ENCODE results near the gene SLC6A2. TPM values are rescaled to one million over a fixed set of nuclear protein-coding genes. Genes with fewer than 3 reads are reported as not detected.

The SLC6A2 gene
- total RNA-seq, 1 experiment from 2014 or later, result 0.61 TPM

- POLR2A ChIA-PET (ENCODE audit: unreplicated experiment), result no interaction called here
- no peaks in the 10 kb centered on the region for H3F3A ChIP-seq (ENCODE audit: insufficient read depth, low read depth)
Observed at GRCh38 chr16:55700961-55701360, 45.2 kb downstream of the SLC6A2 start.

DNA sequence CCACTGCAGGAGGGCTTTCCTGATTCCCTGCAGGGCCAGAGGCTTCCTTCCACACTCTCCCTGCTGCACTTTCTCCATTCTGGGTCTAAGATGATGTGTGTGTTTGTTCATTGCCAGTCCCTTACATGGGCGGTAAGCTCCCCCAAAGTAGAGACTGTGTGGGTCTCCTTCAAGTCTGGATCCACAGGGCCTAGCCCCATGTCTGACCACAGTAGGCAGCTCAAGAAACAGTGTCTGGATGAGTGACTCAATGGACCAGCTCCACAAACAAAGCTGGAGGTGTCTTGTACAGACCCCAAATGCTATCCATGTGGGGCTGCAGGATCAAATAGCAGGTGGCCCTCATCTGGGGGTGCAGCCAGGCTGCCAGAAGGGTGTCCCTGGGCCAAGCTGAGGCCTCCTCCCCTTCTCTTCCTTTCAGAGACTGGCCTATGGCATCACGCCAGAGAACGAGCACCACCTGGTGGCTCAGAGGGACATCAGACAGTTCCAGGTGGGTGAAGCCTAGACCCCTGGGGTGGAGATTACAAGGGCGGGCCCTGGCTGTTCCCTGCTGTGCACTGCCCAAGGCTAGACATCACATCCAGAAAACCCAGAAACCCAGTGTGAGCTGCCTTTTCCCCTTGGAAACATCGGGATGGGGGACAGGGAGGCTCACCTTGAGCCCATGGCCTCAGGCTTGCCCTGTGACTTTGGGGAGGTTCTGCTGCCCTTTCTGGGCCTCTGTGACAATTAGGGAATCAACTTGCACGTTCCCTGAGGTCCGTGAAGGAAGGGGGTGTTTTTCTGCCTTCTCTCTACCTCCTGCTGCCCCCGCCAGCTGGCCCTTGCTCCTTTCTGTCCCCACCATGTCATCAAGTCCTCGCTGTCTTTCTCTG lies 45.9 kb downstream of the SLC6A2 start:
- CTCF ChIA-PET, result interaction anchor here (0.9 to 1.2 kb wide), 2 partner anchors 36 to 237 kb away, joined by 3 read pairs; no protein-coding TSS in a partner anchor
- peak; percentile 50 to 53 for DNase-seq
- H3K9me3 ChIP-seq (ENCODE audit: insufficient read depth, low read depth), result no peaks in the 10 kb centered on the region
- no peaks in the 10 kb centered on the region for H3K27me3 ChIP-seq (ENCODE audit: insufficient read depth, low read depth)
- BruUV-seq (replicated peaks), result no TSS peak
- H3K4me2 ChIP-seq, result no peak overlapping the region
- intact Hi-C loops (cut with micrococcal nuclease; ENCODE audit: unreplicated experiment), result loop anchor here (1.0 to 2.0 kb wide), 2 partner anchors 33 to 206 kb away; no protein-coding TSS in a partner anchor
- POLR2A ChIA-PET (ENCODE audit: unreplicated experiment), result interaction anchor here (0.6 kb wide), 1 partner anchor 697 kb away, joined by 3 read pairs; no protein-coding TSS in a partner anchor
- no peak overlapping the region for H3K27ac ChIP-seq
- H3K36me3 ChIP-seq (ENCODE audit: low read depth), result no peaks in the 10 kb centered on the region
- H2AFZ ChIP-seq, result no peak overlapping the region
- no peaks in the 10 kb centered on the region for H3K79me2 ChIP-seq (ENCODE audit: low read depth)
- H3K9me2 ChIP-seq (ENCODE audit: insufficient read depth), result no peaks in the 10 kb centered on the region
- TF ChIP-seq EZH2 (IDR thresholded peaks at IDR 0.05; ENCODE audit: low read depth), result no peak
- peak; percentile 86 for TF ChIP-seq CTCF (conservative IDR thresholded peaks at IDR 0.05)
- no peaks in the 10 kb centered on the region for H4K20me1 ChIP-seq (ENCODE audit: insufficient read depth)
- H3K4me1 ChIP-seq (replicated peaks; ENCODE audit: insufficient read depth), result peaks cover 10% of the 10 kb centered on the region
- no peak overlapping the region for H3K4me3 ChIP-seq
- no peaks in the 10 kb centered on the region for H3F3A ChIP-seq (ENCODE audit: insufficient read depth, low read depth)

More at GRCh38 chr16:55700961-55701360, 45.2 kb downstream of the SLC6A2 start:
- TF ChIP-seq CTCF (conservative IDR thresholded peaks at IDR 0.05) (no peak), EZH2 (IDR thresholded peaks at IDR 0.05; ENCODE audit: low read depth) (no peak)
- BruUV-seq (replicated peaks), result no TSS peak
- Histone ChIP-seq H3K4me1 (replicated peaks; ENCODE audit: insufficient read depth) (peaks cover 10% of the 10 kb centered on the region), H3K27me3 (ENCODE audit: insufficient read depth, low read depth) (no peaks in the 10 kb centered on the region), H3K79me2 (ENCODE audit: low read depth) (no peaks in the 10 kb centered on the region), H3K36me3 (ENCODE audit: low read depth) (no peaks in the 10 kb centered on the region), H3K4me3 (no peak overlapping the region), H3K9me3 (ENCODE audit: insufficient read depth, low read depth) (no peaks in the 10 kb centered on the region), H2AFZ (no peak overlapping the region), H3K27ac (no peak overlapping the region), H4K20me1 (ENCODE audit: insufficient read depth) (no peaks in the 10 kb centered on the region), H3K9me2 (ENCODE audit: insufficient read depth) (no peaks in the 10 kb centered on the region), H3K4me2 (no peak overlapping the region)
- intact Hi-C loops (cut with micrococcal nuclease; ENCODE audit: unreplicated experiment), result loop anchor here (1.0 to 2.0 kb wide), 2 partner anchors 32 to 206 kb away; no protein-coding TSS in a partner anchor
- CTCF ChIA-PET, result interaction anchor here (0.9 to 1.2 kb wide), 2 partner anchors 36 to 236 kb away, joined by 3 read pairs; no protein-coding TSS in a partner anchor
- DNase-seq, result peak in 1 of 2 experiments; percentile 39

DNA sequence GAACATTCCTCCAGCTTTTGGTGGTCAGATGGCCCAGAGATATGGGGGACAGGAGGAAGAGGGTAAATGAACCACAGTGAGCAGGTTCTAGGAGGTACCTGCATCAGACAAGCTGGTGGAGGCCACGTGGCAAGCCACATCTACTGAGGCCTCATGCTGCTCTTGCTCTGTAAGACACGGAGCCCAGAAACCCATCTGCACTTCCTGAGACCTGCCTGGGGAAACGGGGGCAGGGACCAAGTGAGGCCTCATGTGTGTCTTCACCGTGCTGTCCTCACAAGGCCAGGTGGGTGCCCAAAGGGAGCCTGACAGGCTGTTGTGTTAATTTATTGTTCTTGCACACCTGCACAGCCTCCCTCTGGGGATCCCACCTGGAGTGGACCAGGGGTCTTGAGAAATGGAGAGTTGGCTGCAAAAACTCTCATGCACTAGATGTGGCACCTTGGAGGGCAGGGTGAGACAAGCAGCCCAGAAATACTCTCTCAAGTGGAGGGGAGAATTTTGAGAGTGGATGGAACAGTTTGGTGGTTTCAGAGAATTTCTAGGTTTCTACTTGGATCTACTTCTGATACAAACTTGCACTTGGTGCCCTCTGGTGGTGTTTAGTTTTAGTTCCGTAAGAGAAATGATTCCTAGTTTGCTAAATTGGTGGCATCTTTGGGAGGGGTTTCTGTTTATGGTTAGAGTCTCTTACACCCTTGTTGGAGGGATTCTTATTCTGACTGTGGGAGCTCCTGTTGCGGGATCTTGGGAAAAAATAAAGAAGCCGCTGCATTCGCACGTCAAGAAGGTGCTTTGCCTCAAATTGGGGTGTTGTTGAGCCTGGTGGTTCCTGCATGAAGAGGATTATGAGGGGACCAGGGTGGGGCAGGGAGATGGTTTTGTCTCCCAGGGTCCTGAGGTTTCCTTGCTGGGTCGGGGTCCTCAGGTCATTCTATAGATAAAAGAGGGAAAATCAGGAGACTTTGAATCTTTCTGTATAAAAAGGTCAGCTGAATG lies 47.5 kb downstream of the SLC6A2 start:
- no peaks in the 10 kb centered on the region for H3K36me3 ChIP-seq (ENCODE audit: low read depth)
- H3K79me2 ChIP-seq (ENCODE audit: low read depth), result no peaks in the 10 kb centered on the region
- H3F3A ChIP-seq (ENCODE audit: insufficient read depth, low read depth), result no peaks in the 10 kb centered on the region
- POLR2A ChIA-PET (ENCODE audit: unreplicated experiment), result no interaction called here
- H3K27me3 ChIP-seq (ENCODE audit: insufficient read depth, low read depth), result no peaks in the 10 kb centered on the region
- H3K4me1 ChIP-seq (replicated peaks; ENCODE audit: insufficient read depth), result peaks cover 10% of the 10 kb centered on the region
- no peak overlapping the region for H3K4me3 ChIP-seq
- H4K20me1 ChIP-seq (ENCODE audit: insufficient read depth), result no peaks in the 10 kb centered on the region
- no peak overlapping the region for H3K27ac ChIP-seq
- no peaks in the 10 kb centered on the region for H3K9me2 ChIP-seq (ENCODE audit: insufficient read depth)
- H3K9me3 ChIP-seq (ENCODE audit: insufficient read depth, low read depth), result no peaks in the 10 kb centered on the region
- no peak overlapping the region for H2AFZ ChIP-seq
- BruUV-seq (replicated peaks), result no TSS peak
- CTCF ChIA-PET, result interaction anchor here (0.5 to 1.5 kb wide), 2 partner anchors 165 to 238 kb away, joined by 6 to 10 read pairs; no protein-coding TSS in a partner anchor
- DNase-seq, result peak; percentile 19 to 59
- no peak overlapping the region for H3K4me2 ChIP-seq
- TF ChIP-seq CTCF (conservative IDR thresholded peaks at IDR 0.05) (peak; percentile 80), EZH2 (IDR thresholded peaks at IDR 0.05; ENCODE audit: low read depth) (no peak)
- intact Hi-C loops (cut with micrococcal nuclease; ENCODE audit: unreplicated experiment), result loop anchor here (1.0 kb wide), 3 partner anchors 80 to 238 kb away; no protein-coding TSS in a partner anchor

Measured in PC-9 (cell line).